HCT116 (cell line): ENCODE measurements around the gene HIVEP1. TPM values are rescaled to one million over a fixed set of nuclear protein-coding genes. Genes with fewer than 3 reads are reported as not detected.

Source experiments
- ATAC-seq: fragments of 200-7000 bp; cut with Tn5 transposase; 2 replicates; pipeline ENCODE4 v1.9.1; 2020; ENCODE audit warnings: mild to moderate bottlenecking, moderate library complexity
- BruUV-seq: library from RNA; stranded (reverse); fragments of 400-500 nt; replicated peaks from 2 replicates; lab custom pipeline; 2021; lab: Mats Ljungman, UMichigan
- CTCF ChIA-PET: fragments of 300-600 bp; sonication (Branson Sonifier 250); formaldehyde crosslinking; loops from one replicate; lab custom pipeline; 2021; ENCODE audit warnings: antibody characterized with exemption; lab: Charles Lee
- POLR2A ChIA-PET: fragments of 300-600, 350-600 bp; sonication (Branson Sonifier 250); formaldehyde crosslinking; loops from one replicate; lab custom pipeline; 2021; ENCODE audit warnings: antibody characterized with exemption; lab: Charles Lee
- RAD21 ChIA-PET, 2 experiments: fragments of 300-600 bp; sonication (Branson Sonifier 250); formaldehyde crosslinking; loops; one replicate each; lab custom pipeline; 2023; ENCODE audit warnings: low total read pairs in 2 of 2; ENCODE audit not compliant: uncharacterized antibody in 2 of 2, unreplicated experiment in 2 of 2, low non-redundant PET in 1 of 2; lab: Charles Lee
- DNase-seq: peaks from one replicate; pipeline ENCODE4 v3.0.0-alpha.2; 2010; ENCODE audit warnings: low read depth, low spot score
- H2AFZ ChIP-seq: fragments of 200-600 bp; shearing (Covaris generic), sonication (generic); 2 replicates; pipeline ENCODE4 v1.6.1; 2017; ENCODE audit warnings: low read depth, mixed run types, mixed read lengths, antibody characterized with exemption, low read length; ENCODE audit not compliant: poor library complexity, severe bottlenecking
- H3K27ac ChIP-seq: 2 replicates; pipeline ENCODE4 v1.5.1; 2012; ENCODE audit warnings: low read depth, low read length
- H3K27me3 ChIP-seq: fragments of 200-600 bp; sonication (generic); 2 replicates; pipeline ENCODE4 v1.6.1; 2016; ENCODE audit warnings: mixed run types, low read length, mixed read lengths; ENCODE audit not compliant: insufficient read depth
- H3K36me3 ChIP-seq, 2 experiments: fragments of 200-500 bp in 1 of 2; fragments of 200-600 bp in 1 of 2; sonication (Bioruptor generic) in 1 of 2; sonication (generic) in 1 of 2; 2 replicates each; pipeline versions ENCODE4 v1.5.1 to v1.6.1; 2014 to 2016; ENCODE audit warnings: low read length in 2 of 2, inconsistent platforms in 1 of 2, mixed read lengths in 1 of 2, mixed run types in 1 of 2; ENCODE audit not compliant: insufficient read depth in 2 of 2, control insufficient read depth in 1 of 2
- H3K4me1 ChIP-seq, 2 experiments: fragments of 200-600 bp in 1 of 2; sonication (generic) in 1 of 2; 2 replicates each; pipeline versions ENCODE4 v1.5.1 to v1.6.1; 2012 to 2017; ENCODE audit warnings: low read length in 2 of 2, inconsistent platforms in 1 of 2, mild to moderate bottlenecking in 1 of 2, mixed read lengths in 1 of 2, mixed run types in 1 of 2, moderate library complexity in 1 of 2; ENCODE audit not compliant: insufficient read depth in 2 of 2, control insufficient read depth in 1 of 2
- H3K4me2 ChIP-seq: fragments of 200-600 bp; sonication (generic); 2 replicates; pipeline ENCODE4 v1.6.1; 2017; ENCODE audit warnings: mixed run types, low read length, mixed read lengths
- H3K4me3 ChIP-seq, 2 experiments: fragments of 200-600 bp in 1 of 2; sonication (generic) in 1 of 2; replicated peaks in 1 of 2; 2 replicates each; pipeline ENCODE4 v1.5.1; 2011 to 2016; ENCODE audit warnings: low read length in 2 of 2, control low read depth in 1 of 2, low read depth in 1 of 2, mild to moderate bottlenecking in 1 of 2, mixed read lengths in 1 of 2, mixed run types in 1 of 2
- H3K79me2 ChIP-seq: fragments of 200-600 bp; sonication (generic); 2 replicates; pipeline ENCODE4 v1.6.1; 2017; ENCODE audit warnings: mild to moderate bottlenecking, mixed run types, low read length, moderate library complexity, mixed read lengths; ENCODE audit not compliant: insufficient read depth
- H3K9ac ChIP-seq: fragments of 200-600 bp; sonication (generic); 2 replicates; pipeline ENCODE4 v1.6.1; 2016; ENCODE audit warnings: low read length, mixed read lengths
- H3K9me2 ChIP-seq: fragments of 200-600 bp; sonication (generic), shearing (Covaris generic); 2 replicates; pipeline ENCODE4 v1.6.1; 2017; ENCODE audit warnings: mixed run types, mild to moderate bottlenecking, moderate library complexity; ENCODE audit not compliant: insufficient read depth
- H3K9me3 ChIP-seq, 2 experiments: fragments of 200-500 bp in 1 of 2; fragments of 200-600 bp in 1 of 2; sonication (Bioruptor generic) in 1 of 2; sonication (generic) in 1 of 2; 2 replicates each; pipeline ENCODE4 v1.6.1; 2014 to 2017; ENCODE audit warnings: low read length in 2 of 2, mixed read lengths in 2 of 2, inconsistent platforms in 1 of 2, low read depth in 1 of 2, mild to moderate bottlenecking in 1 of 2, mixed run types in 1 of 2, moderate library complexity in 1 of 2; ENCODE audit not compliant: control insufficient read depth in 1 of 2, insufficient read depth in 1 of 2
- H4K20me1 ChIP-seq: fragments of 200-600 bp; sonication (generic), shearing (Covaris generic); 2 replicates; pipeline ENCODE4 v1.6.1; 2017; ENCODE audit warnings: mixed run types, mild to moderate bottlenecking, moderate library complexity; ENCODE audit not compliant: insufficient read depth
- EGR1 ChIP-seq: IDR thresholded peaks from 2 replicates; pipeline ENCODE4 v1.6.1; 2012; ENCODE audit warnings: low read depth
- EZH2 ChIP-seq: fragments of 200-600 bp; sonication (generic); IDR thresholded peaks from 2 replicates; pipeline ENCODE4 v1.6.1; 2017; ENCODE audit warnings: antibody characterized with exemption, mixed run types
- MAX ChIP-seq: IDR thresholded peaks from 2 replicates; pipeline ENCODE4 v1.6.1; 2012
- POLR2A ChIP-seq: IDR thresholded peaks from 2 replicates; pipeline ENCODE4 v1.7.0; 2011; ENCODE audit warnings: borderline replicate concordance; ENCODE audit not compliant: insufficient read depth, insufficient read length; ENCODE audit errors: extremely low read depth
- RAD21 ChIP-seq: IDR thresholded peaks from 2 replicates; pipeline ENCODE4 v1.6.1; 2012; ENCODE audit warnings: low read depth, mild to moderate bottlenecking
- REST ChIP-seq: IDR thresholded peaks from 2 replicates; pipeline ENCODE4 v1.6.1; 2012; ENCODE audit warnings: low read depth
- SRF ChIP-seq: IDR thresholded peaks from 2 replicates; pipeline ENCODE4 v1.6.1; 2012; ENCODE audit warnings: low read depth
- TCF7L2 ChIP-seq: IDR thresholded peaks from 2 replicates; pipeline ENCODE4 v1.7.0; 2011; ENCODE audit warnings: borderline replicate concordance, inconsistent platforms; ENCODE audit not compliant: insufficient read depth, insufficient read length; ENCODE audit errors: extremely low read depth
- YY1 ChIP-seq: IDR thresholded peaks from 2 replicates; pipeline ENCODE4 v1.6.1; 2011; ENCODE audit warnings: low read length, low read depth, moderate library complexity, mild to moderate bottlenecking; ENCODE audit not compliant: insufficient replicate concordance; ENCODE audit errors: extremely low read depth
- ZBTB33 ChIP-seq: IDR thresholded peaks from 2 replicates; pipeline ENCODE4 v1.6.1; 2011; ENCODE audit warnings: mild to moderate bottlenecking, low read length, moderate library complexity; ENCODE audit not compliant: insufficient replicate concordance; ENCODE audit errors: extremely low read depth
- ZNF274 ChIP-seq: fragments of 200-500 bp; sonication (Bioruptor generic); IDR thresholded peaks from 2 replicates; pipeline ENCODE4 v1.6.1; 2014; ENCODE audit warnings: mild to moderate bottlenecking, low read depth, low read length, inconsistent platforms
- intact Hi-C: fragments of 100-400 bp; cut with micrococcal nuclease; formaldehyde crosslinking; loops from 2 replicates; pipeline ENCODE4 v1.10.0; 2022
- total RNA-seq: library from RNA; stranded (reverse); gene quantifications from one replicate; pipeline ENCODE4 v1.2.1, GENCODE V29; 2021; ENCODE audit not compliant: unreplicated experiment

HIVEP1 gene
- total RNA-seq, 1 experiment from 2014 or later = 11.2 TPM

- H3K9me3 ChIP-seq = no peaks in the 10 kb centered on the region
- no peak for DNase-seq
- H4K20me1 ChIP-seq = no peaks in the 10 kb centered on the region
- intact Hi-C loops = no loop called here
- H2AFZ ChIP-seq = no peak overlapping the region
- ChIA-PET RAD21 (no interaction called here), POLR2A (no interaction called here), CTCF (no interaction called here)
- H3K36me3 ChIP-seq = no peaks in the 10 kb centered on the region
- H3K4me2 ChIP-seq = no peak overlapping the region
- ATAC-seq = no peak
- no peaks in the 10 kb centered on the region for H3K9me2 ChIP-seq
- H3K4me3 ChIP-seq = no peak overlapping the region
- BruUV-seq = no TSS peak
- no peaks in the 10 kb centered on the region for H3K79me2 ChIP-seq
- H3K9ac ChIP-seq = no peak overlapping the region
- TF ChIP-seq POLR2A = no peak
- TF ChIP-seq ZBTB33 = no peak
- TF ChIP-seq REST = no peak
- TF ChIP-seq YY1 = no peak
- TF ChIP-seq EZH2 = no peak
- TF ChIP-seq ZNF274 = no peak
- no peak for TF ChIP-seq MAX
- TF ChIP-seq TCF7L2 = no peak
- TF ChIP-seq EGR1 = no peak
- TF ChIP-seq RAD21 = no peak
- TF ChIP-seq SRF = no peak
- H3K27ac ChIP-seq = no peak overlapping the region
- no peaks in the 10 kb centered on the region for H3K4me1 ChIP-seq
- H3K27me3 ChIP-seq = no peaks in the 10 kb centered on the region
These were observed 104.9 kb downstream of the HIVEP1 start for GRCh38 chr6:12116978-12117377.
